ENCODE measurements around the gene NFIC. TPM values are rescaled to one million over a fixed set of nuclear protein-coding genes. Genes with fewer than 3 reads are reported as not detected.

Gene NFIC
- total RNA-seq, 1 experiment from 2014 or later, result 8.0 TPM

- H3K79me2 ChIP-seq (ENCODE audit: insufficient read depth, low read length), result no peaks in the 10 kb centered on the region
- no peak within 1 kb of the TSS for H3K23ac ChIP-seq (ENCODE audit: insufficient read length, low read depth, low read length)
- H4K91ac ChIP-seq (ENCODE audit: insufficient read length, low read depth, low read length), result no peak within 1 kb of the TSS
- no peaks in the 10 kb centered on the region for H3K9me3 ChIP-seq (ENCODE audit: control insufficient read depth, low read depth, low read length)
- no peaks in the 10 kb centered on the region; a peak in 1 of 7 replicates for H3K36me3 Mint-ChIP-seq (ENCODE audit: insufficient read depth in 1 of 3, low read depth in 3 of 3)
- H4K5ac ChIP-seq (ENCODE audit: insufficient read length, low read depth, low read length), result no peak within 1 kb of the TSS
- H3T11ph ChIP-seq (ENCODE audit: low read length), result no peak within 1 kb of the TSS
- H3K4me1 ChIP-seq (ENCODE audit: insufficient read depth, low read length), result no peaks in the 10 kb centered on the region
- no peak within 1 kb of the TSS for H2BK5ac ChIP-seq (ENCODE audit: insufficient read length, low read length)
- no peak within 1 kb of the TSS for H2BK12ac ChIP-seq (ENCODE audit: insufficient read length, low read depth, low read length)
- H2AK5ac ChIP-seq (ENCODE audit: insufficient read length, low read length), result no peak within 1 kb of the TSS
- DNase-seq, result no peak
- no peak within 1 kb of the TSS for H2BK120ac ChIP-seq (ENCODE audit: low read depth, low read length, poor library complexity, severe bottlenecking)
- H2BK20ac ChIP-seq (ENCODE audit: low read depth, low read length, poor library complexity, severe bottlenecking), result no peak within 1 kb of the TSS
- H3K18ac ChIP-seq (ENCODE audit: insufficient read length, low read depth, low read length), result no peak within 1 kb of the TSS
- H3K27ac Mint-ChIP-seq, result peak within 1 kb of the TSS in 1 of 3 experiments; percentile 6; a peak in 1 of 7 replicates
- H3K4ac ChIP-seq (ENCODE audit: low read depth, low read length), result no peak within 1 kb of the TSS
- peaks cover 0 to 8% of the 10 kb centered on the region in 2 experiments; a peak in 1 of 5 replicates for H3K9me3 Mint-ChIP-seq
- no peak within 1 kb of the TSS for H2BK15ac ChIP-seq (ENCODE audit: low read depth, low read length)
- H3K27me3 ChIP-seq (ENCODE audit: insufficient read depth, low read length), result no peaks in the 10 kb centered on the region
- no CpG with 5 or more reads among the region's 27 CpGs for WGBS (ENCODE audit: extremely low coverage, insufficient read length, low lambda C conversion rate)
- peaks cover 4% of the 10 kb centered on the region for H3K23me2 ChIP-seq (ENCODE audit: insufficient read length, low read depth, low read length, poor library complexity, severe bottlenecking)
- H3K4me1 Mint-ChIP-seq, result peaks cover 8 to 23% of the 10 kb centered on the region in 2 experiments
- peak within 1 kb of the TSS in 1 of 2 experiments; percentile 44; a peak in 1 of 5 replicates for H3K4me3 Mint-ChIP-seq
- H3K4me2 ChIP-seq (ENCODE audit: insufficient read depth, insufficient read length, low read length), result no peak within 1 kb of the TSS
- H3K9ac ChIP-seq (ENCODE audit: extremely low read depth, insufficient read length, low read length), result no peak within 1 kb of the TSS
- no peak within 1 kb of the TSS for H4K8ac ChIP-seq (replicated peaks; ENCODE audit: insufficient read length, low read depth, low read length)
- H3K14ac ChIP-seq (ENCODE audit: insufficient read depth, low read length), result no peak within 1 kb of the TSS
- no peak within 1 kb of the TSS for H2AFZ ChIP-seq (ENCODE audit: low read length)
- H3K79me1 ChIP-seq (ENCODE audit: insufficient read depth, low read depth, low read length, poor library complexity, severe bottlenecking), result no peaks in the 10 kb centered on the region
- H3K56ac ChIP-seq (ENCODE audit: insufficient read length, low read depth, low read length), result no peak within 1 kb of the TSS
- no peak for TF ChIP-seq CTCF (conservative IDR thresholded peaks at IDR 0.05)
- H3K27ac ChIP-seq (ENCODE audit: insufficient read length, low read depth, low read length), result no peak within 1 kb of the TSS
- no peaks in the 10 kb centered on the region for H4K20me1 ChIP-seq (ENCODE audit: control insufficient read depth, insufficient read depth, insufficient read length)
- peaks cover 7% of the 10 kb centered on the region for H3K27me3 Mint-ChIP-seq (ENCODE audit: low read depth)
Measured at GRCh38 chr19:3480383-3481091, 114.2 kb downstream of the NFIC start, which contains the start of gene SMIM24. SMIM24 (minus strand) TSS chr19:3480525; CDS start chr19:3480463, 62 bp downstream.
